ENCODE results near the gene TEX44.

- TF ChIP-seq EZH2 (IDR thresholded peaks at IDR 0.05): no peak
- no peak for TF ChIP-seq CTCF (IDR thresholded peaks at IDR 0.05 in 2 of 3, conservative IDR thresholded peaks at IDR 0.05 in 1 of 3; ENCODE audit: borderline replicate concordance in 1 of 3, insufficient read depth in 1 of 3, low read depth in 2 of 3, low read length in 2 of 3)
- no peak for TF ChIP-seq SIN3A (IDR thresholded peaks at IDR 0.05; ENCODE audit: low read depth)
These were observed 1.0 kb downstream of the TEX44 start for GRCh38 chr2:231593666-231594065.
